Measurements from ENCODE around the gene GNAQ. TPM values are rescaled to one million over a fixed set of nuclear protein-coding genes. Genes with fewer than 3 reads are reported as not detected.

The GNAQ gene
- total and polyA plus RNA-seq, 9 donors, result 22.0 to 72.2 (median 53.1) TPM

DNA sequence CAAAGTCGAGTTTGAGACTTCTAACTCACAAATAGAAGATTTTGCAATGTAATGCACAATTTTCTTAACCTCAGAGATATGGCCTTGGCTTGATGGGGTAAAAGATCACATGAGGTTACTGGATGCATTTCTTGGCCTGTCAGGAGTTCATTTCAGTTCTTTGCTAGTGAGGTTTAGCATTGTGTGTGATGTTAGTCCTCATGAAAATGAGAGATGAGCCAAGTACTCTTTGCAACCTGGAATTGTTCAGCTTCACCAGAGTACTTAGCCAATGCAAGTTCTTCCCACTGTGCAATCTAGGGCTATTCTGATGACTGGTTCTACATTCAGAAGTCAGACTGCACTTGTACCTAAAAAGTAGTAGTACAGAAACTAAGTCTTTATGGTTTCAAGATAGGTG lies 24.9 kb downstream of the GNAQ start:
- no peak for DNase-seq
- no peaks in the 10 kb centered on the region for H3K27me3 ChIP-seq
- H3K9me3 ChIP-seq, result no peaks in the 10 kb centered on the region
- H3K36me3 ChIP-seq, result no peaks in the 10 kb centered on the region
- H3K27ac ChIP-seq, result no peak overlapping the region
- H3K4me3 ChIP-seq, result no peak overlapping the region
- intact Hi-C loops (cut with DNase I), result no loop called here
- TF ChIP-seq, protein P1, sequence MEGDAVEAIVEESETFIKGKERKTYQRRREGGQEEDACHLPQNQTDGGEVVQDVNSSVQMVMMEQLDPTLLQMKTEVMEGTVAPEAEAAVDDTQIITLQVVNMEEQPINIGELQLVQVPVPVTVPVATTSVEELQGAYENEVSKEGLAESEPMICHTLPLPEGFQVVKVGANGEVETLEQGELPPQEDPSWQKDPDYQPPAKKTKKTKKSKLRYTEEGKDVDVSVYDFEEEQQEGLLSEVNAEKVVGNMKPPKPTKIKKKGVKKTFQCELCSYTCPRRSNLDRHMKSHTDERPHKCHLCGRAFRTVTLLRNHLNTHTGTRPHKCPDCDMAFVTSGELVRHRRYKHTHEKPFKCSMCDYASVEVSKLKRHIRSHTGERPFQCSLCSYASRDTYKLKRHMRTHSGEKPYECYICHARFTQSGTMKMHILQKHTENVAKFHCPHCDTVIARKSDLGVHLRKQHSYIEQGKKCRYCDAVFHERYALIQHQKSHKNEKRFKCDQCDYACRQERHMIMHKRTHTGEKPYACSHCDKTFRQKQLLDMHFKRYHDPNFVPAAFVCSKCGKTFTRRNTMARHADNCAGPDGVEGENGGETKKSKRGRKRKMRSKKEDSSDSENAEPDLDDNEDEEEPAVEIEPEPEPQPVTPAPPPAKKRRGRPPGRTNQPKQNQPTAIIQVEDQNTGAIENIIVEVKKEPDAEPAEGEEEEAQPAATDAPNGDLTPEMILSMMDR (IDR thresholded peaks at IDR 0.05), result no peak
- TF ChIP-seq POLR2A (IDR thresholded peaks at IDR 0.05) (no peak), EP300 (IDR thresholded peaks at IDR 0.05) (no peak)
- H3K4me1 ChIP-seq (ENCODE audit: insufficient read depth), result peaks cover 19% of the 10 kb centered on the region
- 6 to 16% (median 15%) methylated on average over 1 of the region's 1 CpG for WGBS, 3 donors

DNA sequence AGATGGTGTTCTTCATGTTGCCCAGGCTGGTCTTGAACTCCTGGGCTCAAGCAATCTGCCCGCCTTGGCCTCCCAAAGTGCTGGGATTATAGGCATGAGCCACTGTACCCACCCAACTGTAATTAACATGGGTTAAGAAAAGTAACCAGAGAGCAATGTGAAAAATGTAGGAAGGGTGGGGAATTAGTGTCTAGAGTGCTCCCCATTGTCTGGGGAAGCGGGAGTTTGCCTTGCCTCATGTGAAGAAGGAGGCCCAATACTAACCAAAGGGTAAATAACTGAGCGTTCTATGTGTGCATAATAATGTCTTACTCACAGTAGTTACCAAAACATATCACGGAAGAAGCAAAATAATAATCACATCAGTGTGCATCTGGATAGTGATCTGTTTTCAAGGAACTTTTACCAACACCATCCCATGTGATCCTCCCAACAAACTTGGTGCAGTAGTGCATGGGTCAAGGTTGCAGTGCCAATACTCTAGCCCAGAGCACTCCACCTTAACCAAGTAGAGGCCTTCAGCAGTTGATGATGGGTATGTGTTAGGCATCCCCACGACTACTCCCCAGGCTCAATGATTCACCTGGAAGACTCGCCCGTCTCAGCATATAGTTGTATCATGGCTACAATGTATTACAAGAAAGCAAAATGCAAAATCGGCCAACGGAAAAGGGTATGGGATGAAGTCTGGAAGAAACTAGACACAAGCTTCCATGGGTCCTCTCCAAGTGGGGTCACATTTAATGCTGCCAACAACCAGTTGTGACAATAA lies 26.2 kb downstream of the GNAQ start:
- intact Hi-C loops (cut with DNase I), result no loop called here
- H3K27ac ChIP-seq, result no peak overlapping the region
- H3K9me3 ChIP-seq, result no peaks in the 10 kb centered on the region
- 88 to 94% (median 94%) methylated on average over 9 of the region's 9 CpGs for WGBS, 3 donors
- TF ChIP-seq, protein P1 (IDR thresholded peaks at IDR 0.05), result no peak
- TF ChIP-seq POLR2A (IDR thresholded peaks at IDR 0.05) (no peak), EP300 (IDR thresholded peaks at IDR 0.05) (no peak)
- H3K36me3 ChIP-seq, result no peaks in the 10 kb centered on the region
- no peak for DNase-seq
- H3K27me3 ChIP-seq, result no peaks in the 10 kb centered on the region
- H3K4me1 ChIP-seq (ENCODE audit: insufficient read depth), result peaks cover 17% of the 10 kb centered on the region
- H3K4me3 ChIP-seq, result no peak overlapping the region

DNA sequence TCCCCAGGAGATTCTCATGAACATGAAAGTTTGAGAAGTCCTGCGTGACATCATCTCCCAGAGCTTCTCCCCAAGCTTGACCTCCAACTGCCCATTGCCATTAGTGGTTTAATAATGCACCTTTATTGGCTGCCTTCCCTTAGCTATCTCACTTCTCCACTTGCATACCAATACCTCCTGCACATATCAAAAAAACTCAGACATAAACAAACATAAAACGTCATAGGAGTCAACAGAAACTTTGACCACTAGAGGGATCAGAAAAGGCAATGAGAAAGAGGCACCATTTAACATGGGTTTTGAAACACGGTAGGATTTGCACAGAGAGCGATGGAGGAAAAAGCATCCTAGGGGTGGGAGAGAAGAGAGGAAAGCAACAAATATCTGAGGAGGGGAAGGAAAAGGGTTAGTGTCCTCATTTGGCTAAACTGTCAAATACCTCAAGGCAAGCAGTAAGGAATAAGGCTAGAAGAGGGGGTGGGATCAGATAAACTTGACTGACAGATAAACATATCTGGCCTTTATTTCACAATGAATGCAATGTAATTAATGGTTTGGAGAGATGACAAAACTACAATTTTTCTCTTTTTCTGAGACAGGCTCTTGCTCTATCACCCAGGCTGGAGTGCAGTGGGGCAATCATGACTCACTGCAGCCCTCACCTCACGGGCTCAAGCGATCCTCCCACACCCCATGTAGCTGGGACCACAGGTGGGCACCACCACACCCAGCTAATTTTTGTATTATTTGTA lies 27.0 kb downstream of the GNAQ start:
- H3K27me3 ChIP-seq, result no peaks in the 10 kb centered on the region
- DNase-seq, result no peak
- peaks cover 14% of the 10 kb centered on the region for H3K4me1 ChIP-seq (ENCODE audit: insufficient read depth)
- TF ChIP-seq EP300 (IDR thresholded peaks at IDR 0.05) (no peak), POLR2A (IDR thresholded peaks at IDR 0.05) (no peak)
- TF ChIP-seq, protein P1 (IDR thresholded peaks at IDR 0.05), result no peak
- H3K27ac ChIP-seq, result no peak overlapping the region
- H3K9me3 ChIP-seq, result no peaks in the 10 kb centered on the region
- 83 to 87% (median 85%) methylated on average over 6 of the region's 6 CpGs for WGBS, 3 donors
- intact Hi-C loops (cut with DNase I), result no loop called here
- H3K36me3 ChIP-seq, result no peaks in the 10 kb centered on the region
- no peak overlapping the region for H3K4me3 ChIP-seq

DNA sequence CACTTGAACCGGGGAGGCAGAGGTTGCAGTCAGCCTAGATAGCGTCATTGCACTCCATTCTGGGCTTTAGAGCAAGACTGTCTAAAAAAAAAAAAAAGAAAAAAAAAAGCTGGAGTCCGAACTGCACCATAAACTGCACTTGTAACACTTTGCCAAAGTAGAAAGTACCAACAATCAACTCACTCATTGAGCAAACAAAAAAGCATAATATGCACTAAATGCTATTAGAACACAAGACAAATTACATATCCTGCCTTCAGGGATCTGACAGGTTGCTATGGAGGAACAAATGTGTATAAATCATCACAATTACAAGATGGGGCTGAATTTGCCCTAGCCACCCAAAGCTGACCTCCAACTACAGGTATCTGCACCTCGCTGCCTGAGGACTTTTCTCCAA lies 27.9 kb downstream of the GNAQ start:
- H3K4me1 ChIP-seq (ENCODE audit: insufficient read depth), result peaks cover 13% of the 10 kb centered on the region
- no peaks in the 10 kb centered on the region for H3K27me3 ChIP-seq
- intact Hi-C loops (cut with DNase I), result no loop called here
- DNase-seq, result no peak
- H3K4me3 ChIP-seq, result no peak overlapping the region
- WGBS, 3 donors, result 89 to 92% (median 89%) methylated on average over 4 of the region's 4 CpGs
- H3K36me3 ChIP-seq, result no peaks in the 10 kb centered on the region
- no peak for TF ChIP-seq EP300 (IDR thresholded peaks at IDR 0.05)
- no peak for TF ChIP-seq POLR2A (IDR thresholded peaks at IDR 0.05)
- TF ChIP-seq, protein P1 (IDR thresholded peaks at IDR 0.05), result no peak
- no peak overlapping the region for H3K27ac ChIP-seq
- H3K9me3 ChIP-seq, result no peaks in the 10 kb centered on the region
